Endothelial cell of umbilical vein (primary cell): ENCODE results near the gene ABLIM2. TPM values are rescaled to one million over a fixed set of nuclear protein-coding genes. Genes with fewer than 3 reads are reported as not detected.

ENCODE experiments used
- BruUV-seq: library from RNA; stranded (reverse); fragments of 400-500 nt; replicated peaks from 2 replicates; lab custom pipeline; 2021; lab: Mats Ljungman, UMichigan
- CTCF ChIA-PET: fragments of 300-600, 350-600 bp; sonication (Branson Sonifier 250); formaldehyde crosslinking; loops from one replicate; lab custom pipeline; 2021; ENCODE audit warnings: antibody characterized with exemption, inconsistent platforms; lab: Charles Lee
- POLR2A ChIA-PET: fragments of 300-600, 350-600 bp; sonication (Branson Sonifier 250); formaldehyde crosslinking; loops from one replicate; lab custom pipeline; 2021; ENCODE audit warnings: antibody characterized with exemption, inconsistent platforms; lab: Charles Lee
- DNase-seq: peaks from one replicate; pipeline ENCODE4 v3.0.0-alpha.2; 2011; ENCODE audit warnings: low read depth, low spot score
- FAIRE-seq: peaks from 2 replicates; lab custom pipeline; 2011; peaks lifted over from hg19 to GRCh38; lab: Jason Lieb, UNC
- H2AFZ ChIP-seq: 2 replicates; pipeline ENCODE4 v1.6.0; 2012; ENCODE audit warnings: low read depth, low read length, control low read depth, inconsistent platforms
- H3K27ac ChIP-seq: 2 replicates; pipeline ENCODE4 v1.5.1; 2011; ENCODE audit warnings: low read depth, mild to moderate bottlenecking, control low read depth, low read length, moderate library complexity; ENCODE audit not compliant: insufficient read depth
- H3K27me3 ChIP-seq, 2 experiments: 2 replicates each; pipeline versions ENCODE4 v1.6.0 to v1.6.1; 2011; ENCODE audit warnings: low read length in 2 of 2, mixed read lengths in 1 of 2; ENCODE audit not compliant: control insufficient read depth in 2 of 2, insufficient read depth in 2 of 2
- H3K36me3 ChIP-seq, 2 experiments: 2 replicates in 1 of 2; 3 replicates in 1 of 2; pipeline ENCODE4 v1.5.1; 2011; ENCODE audit warnings: low read length in 2 of 2, mild to moderate bottlenecking in 1 of 2, moderate library complexity in 1 of 2; ENCODE audit not compliant: control insufficient read depth in 2 of 2, insufficient read depth in 2 of 2; ENCODE audit errors: extremely low read depth in 1 of 2
- H3K4me1 ChIP-seq: 3 replicates; pipeline ENCODE4 v1.5.1; 2011; ENCODE audit warnings: mild to moderate bottlenecking, low read length; ENCODE audit not compliant: control insufficient read depth, insufficient read depth; ENCODE audit errors: extremely low read depth
- H3K4me2 ChIP-seq: 2 replicates; pipeline ENCODE4 v1.6.1; 2011; ENCODE audit warnings: low read length, control low read depth, mixed read lengths; ENCODE audit not compliant: insufficient read depth
- H3K4me3 ChIP-seq, 3 experiments: fragments of 200-600 bp in 1 of 3; sonication (generic), shearing (Covaris generic) in 1 of 3; replicated peaks in 1 of 3; 2 replicates each; pipeline ENCODE4 v1.5.1; 2011 to 2016; ENCODE audit warnings: control low read depth in 3 of 3, low read length in 3 of 3, mild to moderate bottlenecking in 2 of 3, inconsistent platforms in 1 of 3, low read depth in 1 of 3, moderate library complexity in 1 of 3; ENCODE audit not compliant: insufficient read depth in 1 of 3
- H3K79me2 ChIP-seq: 2 replicates; pipeline ENCODE4 v1.6.0; 2012; ENCODE audit warnings: low read length, inconsistent platforms; ENCODE audit not compliant: control insufficient read depth, insufficient read depth
- H3K9ac ChIP-seq: replicated peaks from 2 replicates; pipeline ENCODE3; 2011; ENCODE audit warnings: low read length, control low read depth; ENCODE audit not compliant: insufficient read depth; ENCODE audit errors: extremely low read depth
- H3K9me1 ChIP-seq: replicated peaks from 3 replicates; pipeline ENCODE4 v1.6.0; 2011; ENCODE audit warnings: mild to moderate bottlenecking, low read length; ENCODE audit not compliant: control insufficient read depth, insufficient read depth; ENCODE audit errors: extremely low read depth
- H3K9me3 ChIP-seq: replicated peaks from 2 replicates; pipeline ENCODE4 v1.5.1; 2012; ENCODE audit warnings: low read length, inconsistent platforms; ENCODE audit not compliant: control insufficient read depth, insufficient read depth
- H4K20me1 ChIP-seq: replicated peaks from 2 replicates; pipeline ENCODE3; 2011; ENCODE audit warnings: mild to moderate bottlenecking, low read length; ENCODE audit not compliant: control insufficient read depth, insufficient read depth; ENCODE audit errors: extremely low read depth
- CTCF ChIP-seq, 2 donors: IDR thresholded peaks; 1 replicate in 1 of 2; 2 replicates in 1 of 2; pipeline ENCODE4 v1.5.1; 2011; ENCODE audit warnings: low read length in 2 of 2, mild to moderate bottlenecking in 2 of 2, moderate library complexity in 2 of 2, control low read depth in 1 of 2, inconsistent platforms in 1 of 2, low read depth in 1 of 2; ENCODE audit not compliant: insufficient read depth in 1 of 2; ENCODE audit errors: extremely low read depth in 1 of 2
- EZH2 ChIP-seq: IDR thresholded peaks from 2 replicates; pipeline ENCODE4 v1.6.1; 2012; ENCODE audit warnings: borderline replicate concordance, low read depth, mild to moderate bottlenecking, moderate library complexity, low read length, inconsistent platforms; ENCODE audit not compliant: severe bottlenecking
- FOS ChIP-seq: IDR thresholded peaks from 2 replicates; pipeline ENCODE4 v1.6.1; 2011; ENCODE audit warnings: mild to moderate bottlenecking, low read length, moderate library complexity, borderline replicate concordance; ENCODE audit not compliant: insufficient read depth
- GATA2 ChIP-seq: IDR thresholded peaks from 2 replicates; pipeline ENCODE4 v1.7.0; 2011; ENCODE audit warnings: low read depth, mild to moderate bottlenecking, moderate library complexity, mixed read lengths, low read length; ENCODE audit not compliant: insufficient read length, insufficient read depth
- JUN ChIP-seq: IDR thresholded peaks from 2 replicates; pipeline ENCODE4 v1.6.1; 2011; ENCODE audit warnings: borderline replicate concordance, low read depth; ENCODE audit not compliant: insufficient read length, insufficient read depth
- MYC ChIP-seq: IDR thresholded peaks from one replicate; pipeline ENCODE4 v1.6.1; 2011; ENCODE audit warnings: mild to moderate bottlenecking, low read depth, low read length
- POLR2A ChIP-seq: IDR thresholded peaks from 2 replicates; pipeline ENCODE4 v1.6.1; 2012; ENCODE audit warnings: low read depth, mild to moderate bottlenecking, control low read depth, low read length
- POLR2AphosphoS5 ChIP-seq: IDR thresholded peaks from 2 replicates; pipeline ENCODE4 v1.6.1; 2012; ENCODE audit warnings: low read depth, mild to moderate bottlenecking, control low read depth, low read length, moderate library complexity; ENCODE audit not compliant: insufficient read depth
- dilution Hi-C: fragments of 300-500 bp; cut with MboI; formaldehyde crosslinking; loops from one replicate; pipeline ENCODE4 v1.15.0; 2019; ENCODE audit warnings: low sequenced_read_pairs; ENCODE audit not compliant: extremely low pct_ligation_motif_present
- intact Hi-C: fragments of 100-400 bp; cut with micrococcal nuclease; formaldehyde crosslinking; loops from one replicate; pipeline ENCODE4 v1.10.0; 2022
- polyA plus RNA-seq, 4 experiments: library from polyadenylated mRNA; depleted of rRNA in 3 of 4; stranded (reverse) in 3 of 4; unstranded in 1 of 4; fragments of >200 nt; gene quantifications; 2 replicates each; pipeline versions ENCODE4 v1.2.1 to v1.2.3, GENCODE V29; 2011 to 2012; ENCODE audit warnings: missing spikeins in 1 of 4
- total RNA-seq: library from RNA; stranded (reverse); gene quantifications from 2 replicates; pipeline ENCODE4 v1.2.3, GENCODE V29; 2021
- TF ChIP-seq, protein P1 (sequence below): IDR thresholded peaks from 2 replicates; pipeline ENCODE4 v1.6.1; 2011; ENCODE audit not compliant: insufficient read depth, insufficient read length

ABLIM2 gene
- total and polyA plus RNA-seq, 2 donors (not counting 3 experiments of a cell fraction or from before 2014, with no cell fraction given): 0.28 to 0.66 TPM

GRCh38 chr4:8103421-8104390 lies 54.9 kb downstream of the ABLIM2 start:
- Histone ChIP-seq H3K9me3 (no peaks in the 10 kb centered on the region), H4K20me1 (no peaks in the 10 kb centered on the region), H3K9me1 (no peaks in the 10 kb centered on the region), H3K9ac (no peak overlapping the region), H3K4me3 (no peak overlapping the region), H2AFZ (no peak overlapping the region), H3K4me2 (no peak overlapping the region), H3K79me2 (no peaks in the 10 kb centered on the region), H3K27ac (no peak overlapping the region), H3K36me3 (no peaks in the 10 kb centered on the region), H3K27me3 (no peaks in the 10 kb centered on the region), H3K4me1 (no peaks in the 10 kb centered on the region)
- ChIA-PET POLR2A (no interaction called here), CTCF (no interaction called here)
- DNase-seq: no peak
- intact Hi-C loops: no loop called here
- no peak for FAIRE-seq
- no TSS peak for BruUV-seq
- dilution Hi-C loops: no loop called here
- no peak for TF ChIP-seq EZH2
- TF ChIP-seq CTCF (IDR thresholded peaks at IDR 0.05; ENCODE audit: extremely low read depth in 1 of 2, insufficient read depth in 1 of 2, low read depth in 1 of 2, low read length in 2 of 2): no peak
- TF ChIP-seq POLR2AphosphoS5: no peak
- no peak for TF ChIP-seq POLR2A

DNA sequence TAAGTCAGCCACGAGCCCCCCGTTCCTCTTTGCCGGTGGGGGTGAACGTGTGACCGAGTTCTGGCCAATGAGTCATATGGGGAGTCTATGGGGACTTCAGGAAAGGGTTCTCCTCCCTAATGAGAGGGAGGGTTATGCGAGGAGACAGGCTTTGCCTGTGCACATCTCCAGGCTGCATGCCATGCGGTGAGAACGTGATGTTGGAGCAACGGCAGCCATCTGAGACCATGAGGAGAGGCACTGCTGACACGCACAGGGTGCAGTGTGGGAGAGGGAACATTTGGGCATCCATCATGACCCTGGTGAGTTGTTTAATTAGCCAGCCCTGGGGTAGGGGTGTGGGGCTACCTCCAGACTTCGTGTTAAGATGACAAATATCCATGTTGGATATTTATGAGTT lies 55.8 kb downstream of the ABLIM2 start:
- H3K4me2 ChIP-seq: no peak overlapping the region
- H3K36me3 ChIP-seq: no peaks in the 10 kb centered on the region
- TF ChIP-seq CTCF (IDR thresholded peaks at IDR 0.05; ENCODE audit: extremely low read depth in 1 of 2, insufficient read depth in 1 of 2, low read depth in 1 of 2, low read length in 2 of 2): no peak
- no peak for TF ChIP-seq POLR2A
- TF ChIP-seq, protein P1, sequence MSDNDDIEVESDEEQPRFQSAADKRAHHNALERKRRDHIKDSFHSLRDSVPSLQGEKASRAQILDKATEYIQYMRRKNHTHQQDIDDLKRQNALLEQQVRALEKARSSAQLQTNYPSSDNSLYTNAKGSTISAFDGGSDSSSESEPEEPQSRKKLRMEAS: no peak
- TF ChIP-seq POLR2AphosphoS5: no peak
- no peak for TF ChIP-seq MYC
- TF ChIP-seq JUN: no peak
- TF ChIP-seq GATA2: no peak
- TF ChIP-seq EZH2: no peak
- no peak for TF ChIP-seq FOS
- H2AFZ ChIP-seq: no peak overlapping the region
- no peaks in the 10 kb centered on the region for H3K27me3 ChIP-seq
- BruUV-seq: no TSS peak
- intact Hi-C loops (no loop called here), dilution Hi-C loops (no loop called here)
- no peaks in the 10 kb centered on the region for H3K9me1 ChIP-seq
- H4K20me1 ChIP-seq: no peaks in the 10 kb centered on the region
- no peak overlapping the region for H3K27ac ChIP-seq
- ChIA-PET CTCF (no interaction called here), POLR2A (no interaction called here)
- no peak overlapping the region for H3K9ac ChIP-seq
- H3K79me2 ChIP-seq: no peaks in the 10 kb centered on the region
- FAIRE-seq (no peak), DNase-seq (no peak)
- no peaks in the 10 kb centered on the region for H3K4me1 ChIP-seq
- no peak overlapping the region for H3K4me3 ChIP-seq
- H3K9me3 ChIP-seq: no peaks in the 10 kb centered on the region
